DND-41 (cell line): Measurements from ENCODE around the gene KCNC3.

Experiments
- EZH2 ChIP-seq: IDR thresholded peaks from 3 replicates; pipeline ENCODE4 v1.6.1; 2012; ENCODE audit warnings: borderline replicate concordance, low read depth, mild to moderate bottlenecking, moderate library complexity, low read length, inconsistent platforms; ENCODE audit not compliant: severe bottlenecking
- TF ChIP-seq, protein P1 (sequence below): IDR thresholded peaks from 2 replicates; pipeline ENCODE4 v1.5.1; 2012; ENCODE audit warnings: borderline replicate concordance, low read length, moderate library complexity, mild to moderate bottlenecking; ENCODE audit not compliant: poor library complexity, severe bottlenecking; ENCODE audit errors: extremely low read depth

DNA sequence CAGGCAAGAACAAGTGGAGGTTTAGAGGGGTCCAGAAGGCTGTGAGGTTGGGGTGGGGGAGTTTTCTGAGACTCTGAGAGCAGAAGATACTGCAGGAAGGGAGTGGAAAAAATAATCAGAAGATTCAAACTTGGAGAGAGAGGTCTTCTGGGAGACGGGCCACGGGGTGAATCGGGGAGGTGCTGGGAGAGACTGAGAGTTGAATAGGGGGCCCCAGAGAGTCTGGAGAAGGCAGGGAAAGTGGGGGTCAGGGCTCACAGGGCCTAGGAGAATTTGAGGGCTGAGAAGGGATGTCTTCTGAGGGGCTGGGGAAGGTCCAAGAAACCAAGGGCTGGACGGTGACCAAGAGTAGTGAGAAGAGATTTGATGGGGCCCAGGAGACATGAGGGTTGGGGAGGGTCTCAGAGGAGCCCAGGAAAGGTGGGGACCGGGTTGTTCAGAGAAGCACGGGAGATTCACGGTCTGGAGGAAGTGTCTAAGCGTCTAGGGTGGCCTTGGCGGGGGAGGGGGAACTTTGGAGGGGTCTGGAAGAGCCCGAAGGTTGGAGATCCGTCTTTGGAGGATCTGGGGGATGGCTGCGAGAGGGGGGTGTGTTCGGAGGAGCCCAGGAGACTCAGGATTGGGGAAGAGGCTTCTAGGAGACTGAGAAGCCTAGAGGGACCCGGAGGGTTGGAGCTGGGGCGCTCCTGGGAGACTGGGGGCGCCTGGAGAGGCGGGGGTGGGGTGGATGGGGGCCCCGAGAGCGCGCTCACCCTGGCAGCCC is 1.5 kb downstream of the KCNC3 start:
- TF ChIP-seq EZH2: no peak
- TF ChIP-seq, protein P1, sequence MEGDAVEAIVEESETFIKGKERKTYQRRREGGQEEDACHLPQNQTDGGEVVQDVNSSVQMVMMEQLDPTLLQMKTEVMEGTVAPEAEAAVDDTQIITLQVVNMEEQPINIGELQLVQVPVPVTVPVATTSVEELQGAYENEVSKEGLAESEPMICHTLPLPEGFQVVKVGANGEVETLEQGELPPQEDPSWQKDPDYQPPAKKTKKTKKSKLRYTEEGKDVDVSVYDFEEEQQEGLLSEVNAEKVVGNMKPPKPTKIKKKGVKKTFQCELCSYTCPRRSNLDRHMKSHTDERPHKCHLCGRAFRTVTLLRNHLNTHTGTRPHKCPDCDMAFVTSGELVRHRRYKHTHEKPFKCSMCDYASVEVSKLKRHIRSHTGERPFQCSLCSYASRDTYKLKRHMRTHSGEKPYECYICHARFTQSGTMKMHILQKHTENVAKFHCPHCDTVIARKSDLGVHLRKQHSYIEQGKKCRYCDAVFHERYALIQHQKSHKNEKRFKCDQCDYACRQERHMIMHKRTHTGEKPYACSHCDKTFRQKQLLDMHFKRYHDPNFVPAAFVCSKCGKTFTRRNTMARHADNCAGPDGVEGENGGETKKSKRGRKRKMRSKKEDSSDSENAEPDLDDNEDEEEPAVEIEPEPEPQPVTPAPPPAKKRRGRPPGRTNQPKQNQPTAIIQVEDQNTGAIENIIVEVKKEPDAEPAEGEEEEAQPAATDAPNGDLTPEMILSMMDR: no peak
